Measurements from ENCODE around the gene FAM219B.

GRCh38 chr15:74885461-74885860 lies 21.2 kb downstream of the FAM219B start:
- no peak for TF ChIP-seq ATF3 (IDR thresholded peaks at IDR 0.05)
- no peak for TF ChIP-seq CTCF (IDR thresholded peaks at IDR 0.05; ENCODE audit: low read depth, low read length, missing input control)
- no peak for TF ChIP-seq MAX (IDR thresholded peaks at IDR 0.05)

Measured in liver (tissue), 3 donors.